Keratinocyte (primary cell): ENCODE measurements around the gene EIF2A. TPM values are rescaled to one million over a fixed set of nuclear protein-coding genes. Genes with fewer than 3 reads are reported as not detected.

Experiments
- DNase-seq: peaks from one replicate; pipeline ENCODE4 v3.0.0-alpha.2; 2011; ENCODE audit warnings: low read depth, missing footprints, low spot score
- FAIRE-seq: peaks from 2 replicates; lab custom pipeline; 2011; peaks lifted over from hg19 to GRCh38; lab: Jason Lieb, UNC
- H2AFZ ChIP-seq: 2 replicates; pipeline ENCODE4 v1.6.0; 2012; ENCODE audit warnings: low read length, control low read depth, inconsistent platforms; ENCODE audit not compliant: control insufficient read depth
- H3K27ac ChIP-seq: 2 replicates; pipeline ENCODE4 v1.5.1; 2011; ENCODE audit warnings: low read length; ENCODE audit not compliant: control insufficient read depth, insufficient read depth
- H3K27me3 ChIP-seq: 3 replicates; pipeline ENCODE4 v1.6.0; 2011; ENCODE audit warnings: low read length; ENCODE audit not compliant: control insufficient read depth, insufficient read depth; ENCODE audit errors: extremely low read depth
- H3K36me3 ChIP-seq, 2 experiments: 2 replicates in 1 of 2; 3 replicates in 1 of 2; pipeline ENCODE4 v1.5.1; 2011; ENCODE audit warnings: low read length in 2 of 2, mild to moderate bottlenecking in 1 of 2; ENCODE audit not compliant: control insufficient read depth in 2 of 2, insufficient read depth in 2 of 2; ENCODE audit errors: extremely low read depth in 1 of 2
- H3K4me1 ChIP-seq: 3 replicates; pipeline ENCODE4 v1.5.1; 2011; ENCODE audit warnings: low read length; ENCODE audit not compliant: control insufficient read depth, insufficient read depth; ENCODE audit errors: extremely low read depth
- H3K4me2 ChIP-seq: 3 replicates; pipeline ENCODE4 v1.6.0; 2011; ENCODE audit warnings: low read depth, low read length; ENCODE audit not compliant: control insufficient read depth, insufficient read depth; ENCODE audit errors: extremely low read depth
- H3K4me3 ChIP-seq, 3 experiments: fragments of 200-600 bp in 1 of 3; sonication (generic) in 1 of 3; 2 replicates in 2 of 3; 3 replicates in 1 of 3; pipeline ENCODE4 v1.5.1; 2011 to 2016; ENCODE audit warnings: low read length in 3 of 3, mild to moderate bottlenecking in 3 of 3, control low read depth in 2 of 3, inconsistent platforms in 1 of 3, low read depth in 1 of 3, mixed read lengths in 1 of 3, mixed run types in 1 of 3, moderate library complexity in 1 of 3; ENCODE audit not compliant: control insufficient read depth in 2 of 3, insufficient read depth in 2 of 3; ENCODE audit errors: extremely low read depth in 1 of 3
- H3K79me2 ChIP-seq: 2 replicates; pipeline ENCODE4 v1.6.0; 2012; ENCODE audit warnings: low read length; ENCODE audit not compliant: control insufficient read depth, insufficient read depth
- H3K9ac ChIP-seq: 3 replicates; pipeline ENCODE4 v1.6.0; 2011; ENCODE audit warnings: low read length; ENCODE audit not compliant: control insufficient read depth, insufficient read depth; ENCODE audit errors: extremely low read depth
- H3K9me1 ChIP-seq: 3 replicates; pipeline ENCODE4 v1.6.0; 2011; ENCODE audit warnings: low read length; ENCODE audit not compliant: control insufficient read depth, insufficient read depth; ENCODE audit errors: extremely low read depth
- H3K9me3 ChIP-seq: 2 replicates; pipeline ENCODE4 v1.5.1; 2012; ENCODE audit warnings: low read depth, low read length; ENCODE audit not compliant: control insufficient read depth
- H4K20me1 ChIP-seq: 3 replicates; pipeline ENCODE4 v1.6.0; 2011; ENCODE audit warnings: low read length; ENCODE audit not compliant: control insufficient read depth, insufficient read depth; ENCODE audit errors: extremely low read depth
- EZH2 ChIP-seq: IDR thresholded peaks from one replicate; pipeline ENCODE4 v1.6.1; 2012; ENCODE audit warnings: inconsistent platforms, mild to moderate bottlenecking, low read length, moderate library complexity
- dilution Hi-C: fragments of 300-500 bp; cut with MboI; formaldehyde crosslinking; loops from one replicate; pipeline ENCODE4 v1.7.0; 2020; ENCODE audit warnings: low sequenced_read_pairs; ENCODE audit not compliant: extremely low pct_ligation_motif_present
- polyA plus RNA-seq, 5 experiments: library from polyadenylated mRNA; depleted of rRNA in 3 of 5; stranded (reverse) in 3 of 5; stranded (forward) in 1 of 5; unstranded in 1 of 5; fragments of >200 nt; gene quantifications; 1 replicate in 1 of 5; 2 replicates in 3 of 5; 3 replicates in 1 of 5; pipeline versions ENCODE4 v1.2.1 to v1.2.3, GENCODE V29; 2011 to 2012; ENCODE audit warnings: missing spikeins in 2 of 5, low read depth in 1 of 5, low replicate concordance in 1 of 5
- TF ChIP-seq, protein P1 (sequence below), 3 experiments: IDR thresholded peaks in 1 of 3; conservative IDR thresholded peaks in 1 of 3; optimal IDR thresholded peaks in 1 of 3; 2 replicates in 2 of 3; 3 replicates in 1 of 3; pipeline versions ENCODE3 to v1.5.1; 2011; ENCODE audit warnings: low read length in 3 of 3, mild to moderate bottlenecking in 3 of 3, moderate library complexity in 2 of 3, control low read depth in 1 of 3, inconsistent platforms in 1 of 3; ENCODE audit not compliant: insufficient read depth in 2 of 3; ENCODE audit errors: extremely low read depth in 1 of 3

Gene EIF2A
- polyA plus RNA-seq, 1 donor (not counting 4 experiments of a cell fraction or from before 2014, with no cell fraction given), result 104 TPM

DNA sequence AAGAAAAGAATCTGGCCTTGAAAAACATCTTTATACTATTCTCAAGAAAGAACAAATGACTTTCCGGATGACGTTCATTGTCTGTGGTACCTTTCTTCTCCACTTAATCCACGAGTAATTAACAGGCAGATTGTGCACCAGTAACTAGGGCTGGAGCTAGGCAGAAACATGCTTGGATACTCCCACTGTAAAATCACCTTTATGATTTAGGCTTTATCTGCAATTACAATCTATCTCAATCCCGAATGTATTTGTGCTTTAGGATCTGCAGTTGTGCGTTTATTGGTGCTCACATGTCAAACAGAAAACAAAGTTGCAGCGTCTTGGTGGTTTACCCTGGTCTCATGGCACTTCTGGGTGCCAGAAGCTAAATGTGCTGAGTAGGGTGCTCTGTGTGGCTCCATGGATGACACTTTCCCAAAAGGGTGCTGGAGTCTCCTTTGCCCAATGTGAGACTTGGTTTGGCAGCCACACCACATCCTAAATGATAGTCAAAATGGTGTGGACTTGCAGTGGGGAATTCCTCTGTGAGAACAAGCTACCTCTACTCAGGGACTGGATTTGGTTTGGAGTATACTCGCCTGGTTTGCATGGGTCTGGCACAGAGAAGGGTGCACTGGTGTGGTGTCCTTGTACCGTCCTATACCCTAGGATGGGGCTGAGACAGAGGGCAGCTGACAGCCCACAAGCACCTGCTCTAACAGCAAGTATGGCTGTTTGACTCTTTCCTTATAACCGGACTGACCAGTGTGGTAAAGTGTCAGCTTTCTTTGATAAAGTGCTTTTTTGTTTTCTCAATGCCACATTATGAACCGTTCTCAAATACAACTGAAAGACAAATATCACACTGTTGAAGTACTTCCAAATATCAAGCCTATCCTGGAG is 8.0 kb upstream of the EIF2A start:
- H3K9ac ChIP-seq, result no peak overlapping the region
- no peaks in the 10 kb centered on the region for H4K20me1 ChIP-seq
- peaks cover 9% of the 10 kb centered on the region for H3K79me2 ChIP-seq
- no peak for TF ChIP-seq EZH2
- TF ChIP-seq, protein P1, sequence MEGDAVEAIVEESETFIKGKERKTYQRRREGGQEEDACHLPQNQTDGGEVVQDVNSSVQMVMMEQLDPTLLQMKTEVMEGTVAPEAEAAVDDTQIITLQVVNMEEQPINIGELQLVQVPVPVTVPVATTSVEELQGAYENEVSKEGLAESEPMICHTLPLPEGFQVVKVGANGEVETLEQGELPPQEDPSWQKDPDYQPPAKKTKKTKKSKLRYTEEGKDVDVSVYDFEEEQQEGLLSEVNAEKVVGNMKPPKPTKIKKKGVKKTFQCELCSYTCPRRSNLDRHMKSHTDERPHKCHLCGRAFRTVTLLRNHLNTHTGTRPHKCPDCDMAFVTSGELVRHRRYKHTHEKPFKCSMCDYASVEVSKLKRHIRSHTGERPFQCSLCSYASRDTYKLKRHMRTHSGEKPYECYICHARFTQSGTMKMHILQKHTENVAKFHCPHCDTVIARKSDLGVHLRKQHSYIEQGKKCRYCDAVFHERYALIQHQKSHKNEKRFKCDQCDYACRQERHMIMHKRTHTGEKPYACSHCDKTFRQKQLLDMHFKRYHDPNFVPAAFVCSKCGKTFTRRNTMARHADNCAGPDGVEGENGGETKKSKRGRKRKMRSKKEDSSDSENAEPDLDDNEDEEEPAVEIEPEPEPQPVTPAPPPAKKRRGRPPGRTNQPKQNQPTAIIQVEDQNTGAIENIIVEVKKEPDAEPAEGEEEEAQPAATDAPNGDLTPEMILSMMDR (optimal IDR thresholded peaks at IDR 0.05 in 1 of 3, IDR thresholded peaks at IDR 0.05 in 1 of 3, conservative IDR thresholded peaks at IDR 0.05 in 1 of 3; ENCODE audit: extremely low read depth in 1 of 3, insufficient read depth in 2 of 3, low read length in 3 of 3), result no peak
- no peak overlapping the region for H2AFZ ChIP-seq
- no peak for DNase-seq
- dilution Hi-C loops, result no loop called here
- no peaks in the 10 kb centered on the region for H3K9me3 ChIP-seq
- no peak for FAIRE-seq
- H3K27ac ChIP-seq, result no peak overlapping the region
- H3K4me3 ChIP-seq, result no peak overlapping the region
- no peaks in the 10 kb centered on the region for H3K27me3 ChIP-seq
- peaks cover 5 to 9% of the 10 kb centered on the region in 2 experiments for H3K36me3 ChIP-seq
- no peaks in the 10 kb centered on the region for H3K4me1 ChIP-seq
- H3K4me2 ChIP-seq, result no peak overlapping the region
- no peaks in the 10 kb centered on the region for H3K9me1 ChIP-seq

DNA sequence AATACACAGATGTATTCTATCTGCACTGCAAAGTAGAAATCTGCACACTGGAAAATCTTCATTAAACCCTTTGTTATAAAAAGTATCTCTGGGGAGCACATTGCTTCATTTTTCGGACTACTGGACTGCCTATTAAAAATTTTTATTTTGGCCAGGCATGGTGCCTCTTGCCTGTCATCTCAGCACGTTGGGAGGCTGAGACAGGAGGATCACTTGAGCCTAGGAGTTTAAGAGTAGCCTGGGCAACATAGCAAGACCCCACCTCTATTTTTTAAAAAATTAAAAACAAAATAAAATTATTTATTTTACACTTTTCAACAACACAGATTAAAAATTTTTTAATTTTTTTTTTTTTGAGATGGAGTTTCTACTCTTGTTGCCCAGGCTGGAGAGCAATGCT is 6.3 kb upstream of the EIF2A start:
- no peaks in the 10 kb centered on the region for H3K27me3 ChIP-seq
- peaks cover 9% of the 10 kb centered on the region for H3K4me1 ChIP-seq
- DNase-seq, result no peak
- H2AFZ ChIP-seq, result no peak overlapping the region
- H3K4me2 ChIP-seq, result no peak overlapping the region
- H3K9me3 ChIP-seq, result no peaks in the 10 kb centered on the region
- TF ChIP-seq EZH2, result no peak
- H3K79me2 ChIP-seq, result peaks cover 24% of the 10 kb centered on the region
- FAIRE-seq, result no peak
- peaks cover 6 to 9% of the 10 kb centered on the region in 2 experiments for H3K36me3 ChIP-seq
- no peak overlapping the region for H3K27ac ChIP-seq
- no peaks in the 10 kb centered on the region for H3K9me1 ChIP-seq
- no peak overlapping the region for H3K4me3 ChIP-seq
- H3K9ac ChIP-seq, result no peak overlapping the region
- H4K20me1 ChIP-seq, result no peaks in the 10 kb centered on the region
- dilution Hi-C loops, result no loop called here
